ENCODE results near the gene MINDY3.
"Not testable (repeated sequence)": the region's sequence is repeated elsewhere in the genome, so short reads cannot be mapped to it uniquely, and the experiment has no call there.

MINDY3 gene

GRCh38 chr10:15853800-15854199, 6.5 kb downstream of the MINDY3 start:
- DNase-seq, result no peak

GRCh38 chr10:15852111-15852557, 8.2 kb downstream of the MINDY3 start:
- DNase-seq, result no peak

- DNase-seq, result not testable (repeated sequence)
Measured at GRCh38 chr10:15850337-15850978, 9.8 kb downstream of the MINDY3 start.

GRCh38 chr10:15849316-15849715, 11.0 kb downstream of the MINDY3 start:
- DNase-seq, result no peak

GRCh38 chr10:15847481-15847880, 12.8 kb downstream of the MINDY3 start:
- no peak for DNase-seq

- no peak for DNase-seq
Measured at GRCh38 chr10:15844517-15844916, 15.8 kb downstream of the MINDY3 start.

GRCh38 chr10:15843695-15844094, 16.6 kb downstream of the MINDY3 start:
- DNase-seq, result no peak

GRCh38 chr10:15842556-15843169, 17.6 kb downstream of the MINDY3 start:
- DNase-seq, result no peak

GRCh38 chr10:15841696-15842095, 18.6 kb downstream of the MINDY3 start:
- no peak for DNase-seq

GRCh38 chr10:15836807-15837206, 23.5 kb downstream of the MINDY3 start:
- DNase-seq, result no peak

GRCh38 chr10:15829495-15829894, 30.8 kb downstream of the MINDY3 start:
- DNase-seq, result no peak

GRCh38 chr10:15824498-15824897, 35.8 kb downstream of the MINDY3 start:
- no peak for DNase-seq

- no peak for DNase-seq
Measured at GRCh38 chr10:15822131-15822530, 38.2 kb downstream of the MINDY3 start.

- no peak for DNase-seq
Measured at GRCh38 chr10:15821046-15821683, 39.1 kb downstream of the MINDY3 start.

- DNase-seq, result no peak
Measured at GRCh38 chr10:15817409-15818046, 42.8 kb downstream of the MINDY3 start.

- DNase-seq, result no peak
Measured at GRCh38 chr10:15815242-15815885, 44.9 kb downstream of the MINDY3 start.

- no peak for DNase-seq
Measured at GRCh38 chr10:15814565-15814964, 45.7 kb downstream of the MINDY3 start.

GRCh38 chr10:15813415-15813814, 46.9 kb downstream of the MINDY3 start:
- no peak for DNase-seq

- no peak for DNase-seq
Measured at GRCh38 chr10:15809450-15809849, 50.9 kb downstream of the MINDY3 start.

- DNase-seq, result no peak
Measured at GRCh38 chr10:15808204-15808797, 52.0 kb downstream of the MINDY3 start.

GRCh38 chr10:15805395-15806058, 54.8 kb downstream of the MINDY3 start:
- no peak for DNase-seq

- no peak for DNase-seq
Measured at GRCh38 chr10:15804109-15804508, 56.2 kb downstream of the MINDY3 start.

Data from activated naive CD4-positive, alpha-beta T cell (primary cell).